Measurements from ENCODE around the gene KPNA4. TPM values are rescaled to one million over a fixed set of nuclear protein-coding genes. Genes with fewer than 3 reads are reported as not detected.

Gene KPNA4, protein sequence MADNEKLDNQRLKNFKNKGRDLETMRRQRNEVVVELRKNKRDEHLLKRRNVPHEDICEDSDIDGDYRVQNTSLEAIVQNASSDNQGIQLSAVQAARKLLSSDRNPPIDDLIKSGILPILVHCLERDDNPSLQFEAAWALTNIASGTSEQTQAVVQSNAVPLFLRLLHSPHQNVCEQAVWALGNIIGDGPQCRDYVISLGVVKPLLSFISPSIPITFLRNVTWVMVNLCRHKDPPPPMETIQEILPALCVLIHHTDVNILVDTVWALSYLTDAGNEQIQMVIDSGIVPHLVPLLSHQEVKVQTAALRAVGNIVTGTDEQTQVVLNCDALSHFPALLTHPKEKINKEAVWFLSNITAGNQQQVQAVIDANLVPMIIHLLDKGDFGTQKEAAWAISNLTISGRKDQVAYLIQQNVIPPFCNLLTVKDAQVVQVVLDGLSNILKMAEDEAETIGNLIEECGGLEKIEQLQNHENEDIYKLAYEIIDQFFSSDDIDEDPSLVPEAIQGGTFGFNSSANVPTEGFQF
- 24.8 and 49.8 TPM in 2 replicates for total RNA-seq

DNA sequence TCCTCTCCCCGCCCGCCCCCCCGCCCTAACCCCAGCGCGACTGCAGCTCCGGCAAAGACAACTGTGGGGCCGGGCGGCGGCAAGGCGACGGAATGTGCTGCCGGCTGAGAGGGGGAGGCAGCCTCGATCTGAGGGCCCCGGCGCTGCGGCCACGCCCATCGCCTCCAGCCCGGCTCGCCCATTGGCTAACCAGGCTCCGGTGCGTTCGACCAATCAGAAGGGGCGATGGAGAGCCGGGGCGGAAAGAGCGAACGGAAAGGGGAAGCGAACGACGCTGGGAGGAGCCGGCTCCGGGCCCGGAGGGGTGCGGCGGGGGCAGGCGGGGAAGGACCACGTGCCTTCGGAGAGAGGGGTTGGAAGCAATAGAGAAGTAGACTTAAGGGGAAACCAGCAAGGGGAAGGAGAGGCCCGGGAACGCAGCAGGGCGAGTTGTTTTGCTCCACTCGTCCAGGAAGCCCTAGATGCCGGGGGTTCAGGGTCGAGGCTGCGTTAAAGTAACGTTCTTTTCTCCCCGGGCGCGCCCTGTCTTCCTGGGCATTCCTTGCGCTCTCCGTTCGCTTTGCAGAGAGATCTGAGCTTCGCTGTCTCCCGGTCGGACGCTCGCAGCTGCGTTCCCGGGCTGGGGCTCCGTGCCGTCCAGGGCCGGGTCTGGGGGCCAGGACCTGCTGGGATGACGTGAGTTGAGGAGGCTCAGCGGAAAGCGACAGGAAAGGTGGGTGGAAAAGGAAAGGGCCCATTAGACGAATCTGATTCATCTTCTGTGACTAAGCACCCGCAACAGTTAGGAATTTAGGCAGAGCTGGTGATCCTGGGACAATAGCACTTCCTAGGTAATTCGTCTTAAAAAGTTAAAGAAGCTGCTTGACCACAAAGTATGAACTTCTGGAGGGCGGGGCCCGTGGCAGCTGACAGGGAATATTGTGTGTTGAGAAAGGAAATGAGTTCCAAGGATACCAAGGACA is at the start of gene KPNA4:
Gene KPNA4, minus strand, starts transcription at position 130 of the 962 bp plus-strand sequence. CDS start 289 bp downstream, outside the sequence.

GRCh38 chr3:160449636-160450598 is 115.5 kb downstream of the KPNA4 start, which contains the start of gene TRIM59:
TRIM59 (minus strand) TSS chr3:160449786; CDS start chr3:160439183, 10,603 bp downstream.

Other genes with a start within 250 kb of the KPNA4 start
- gene IFT80, start 166.3 kb downstream of the KPNA4 start, total RNA-seq, result 36.8 and 76.7 TPM in 2 replicates
- 24.8 and 127 TPM in 2 replicates for gene SMC4, start 165.9 kb downstream of the KPNA4 start, total RNA-seq
- 13.2 and 29.1 TPM in 2 replicates for gene TRIM59, start 115.8 kb downstream of the KPNA4 start, total RNA-seq
- under 0.01 TPM in 1 of 2 replicates, not detected in the other for gene ARL14, start 111.6 kb upstream of the KPNA4 start, total RNA-seq
- 1.7 and 2.3 TPM in 2 replicates for gene PPM1L, start 190.7 kb upstream of the KPNA4 start, total RNA-seq